ENCODE measurements around the gene UBE2O. TPM values are rescaled to one million over a fixed set of nuclear protein-coding genes. Genes with fewer than 3 reads are reported as not detected.

The UBE2O gene
- total and polyA plus RNA-seq, 2 donors (not counting 3 experiments of a cell fraction or from before 2014, with no cell fraction given) = 13.9 to 34.1 TPM

- BruUV-seq (replicated peaks) = no TSS peak
- Histone ChIP-seq H4K20me1 (replicated peaks; ENCODE audit: control insufficient read depth, extremely low read depth, insufficient read depth, low read length) (no peaks in the 10 kb centered on the region), H3K4me1 (ENCODE audit: control insufficient read depth, extremely low read depth, insufficient read depth, low read length) (peaks cover 32% of the 10 kb centered on the region), H3K27ac (ENCODE audit: insufficient read depth, low read depth, low read length) (peak overlapping the region; percentile 42), H3K27me3 (ENCODE audit: control insufficient read depth in 2 of 2, insufficient read depth in 2 of 2, low read length in 2 of 2) (no peaks in the 10 kb centered on the region), H3K79me2 (ENCODE audit: control insufficient read depth, insufficient read depth, low read length) (peaks cover 7% of the 10 kb centered on the region), H3K4me2 (ENCODE audit: insufficient read depth, low read length) (peak overlapping the region; percentile 6), H3K9me1 (replicated peaks; ENCODE audit: control insufficient read depth, extremely low read depth, insufficient read depth, low read length) (no peaks in the 10 kb centered on the region), H3K36me3 (ENCODE audit: control insufficient read depth in 2 of 2, extremely low read depth in 1 of 2, insufficient read depth in 2 of 2, low read length in 2 of 2) (no peaks in the 10 kb centered on the region), H2AFZ (ENCODE audit: low read depth, low read length) (no peak overlapping the region), H3K9me3 (replicated peaks; ENCODE audit: control insufficient read depth, insufficient read depth, low read length) (no peaks in the 10 kb centered on the region), H3K4me3 (replicated peaks in 1 of 3; ENCODE audit: insufficient read depth in 1 of 3, low read depth in 1 of 3, low read length in 3 of 3) (no peak overlapping the region), H3K9ac (replicated peaks; ENCODE audit: extremely low read depth, insufficient read depth, low read length) (peak overlapping the region; percentile 14)
- CTCF ChIA-PET = interaction anchor here (0.9 to 1.8 kb wide), 13 partner anchors 8 to 85 kb away, joined by 3 to 12 read pairs (median 4); partner anchors contain the start of genes AANAT and RHBDF2
- POLR2A ChIA-PET = no interaction called here
- intact Hi-C loops (cut with micrococcal nuclease) = loop anchor here (1.0 kb wide), 2 partner anchors 8 kb away; partner anchors contain the start of gene RHBDF2
- TF ChIP-seq JUN (IDR thresholded peaks at IDR 0.05; ENCODE audit: borderline replicate concordance, insufficient read depth, insufficient read length, low read depth) (no peak), GATA2 (IDR thresholded peaks at IDR 0.05; ENCODE audit: insufficient read depth, insufficient read length, low read depth, low read length) (no peak), EZH2 (IDR thresholded peaks at IDR 0.05; ENCODE audit: borderline replicate concordance, low read depth, low read length, severe bottlenecking) (no peak), CTCF (IDR thresholded peaks at IDR 0.05; ENCODE audit: extremely low read depth in 1 of 2, insufficient read depth in 1 of 2, low read depth in 1 of 2, low read length in 2 of 2) (no peak)
- FAIRE-seq (no peak), DNase-seq (ENCODE audit: low read depth, low spot score) (no peak)
- dilution Hi-C loops (cut with MboI; ENCODE audit: extremely low pct_ligation_motif_present, low sequenced_read_pairs) = no loop called here
Measured at GRCh38 chr17:76493505-76494167, 40.7 kb upstream of the UBE2O start.
